IPS-11a (cell line): ENCODE measurements around the gene NSF.
"Not testable (repeated sequence)": the region's sequence is repeated elsewhere in the genome, so short reads cannot be mapped to it uniquely, and the experiment has no call there.

Experiments used
- H3K4me3 ChIP-seq: one replicate; pipeline ENCODE4 v1.5.1; 2013; ENCODE audit warnings: low read depth, low read length, control low read depth

The NSF gene

GRCh38 chr17:46773676-46774075 is 183.2 kb downstream of the NSF start:
- H3K4me3 ChIP-seq = no peak overlapping the region

GRCh38 chr17:46774108-46774737 is 183.8 kb downstream of the NSF start:
- no peak overlapping the region for H3K4me3 ChIP-seq

- no peak overlapping the region for H3K4me3 ChIP-seq
Observed at GRCh38 chr17:46776298-46777005, 186.0 kb downstream of the NSF start.

GRCh38 chr17:46777943-46778915 is 187.8 kb downstream of the NSF start:
- H3K4me3 ChIP-seq = no peak overlapping the region

- no peak overlapping the region for H3K4me3 ChIP-seq
Observed at GRCh38 chr17:46780003-46780373, 189.5 kb downstream of the NSF start.

- H3K4me3 ChIP-seq = no peak overlapping the region
Observed at GRCh38 chr17:46782250-46782953, 191.9 kb downstream of the NSF start.

GRCh38 chr17:46783031-46783593 is 192.6 kb downstream of the NSF start:
- no peak overlapping the region for H3K4me3 ChIP-seq

- H3K4me3 ChIP-seq = no peak overlapping the region
Observed at GRCh38 chr17:46785696-46786095, 195.2 kb downstream of the NSF start.

- H3K4me3 ChIP-seq = no peak overlapping the region
Observed at GRCh38 chr17:46787478-46787877, 197.0 kb downstream of the NSF start.

- no peak overlapping the region for H3K4me3 ChIP-seq
Observed at GRCh38 chr17:46788300-46788699, 197.8 kb downstream of the NSF start.

- no peak overlapping the region for H3K4me3 ChIP-seq
Observed at GRCh38 chr17:46788796-46789195, 198.3 kb downstream of the NSF start.

- H3K4me3 ChIP-seq = no peak overlapping the region
Observed at GRCh38 chr17:46789610-46790009, 199.1 kb downstream of the NSF start.

GRCh38 chr17:46790216-46790615 is 199.7 kb downstream of the NSF start:
- H3K4me3 ChIP-seq = no peak overlapping the region

- no peak overlapping the region for H3K4me3 ChIP-seq
Observed at GRCh38 chr17:46791531-46791930, 201.1 kb downstream of the NSF start.

GRCh38 chr17:46792071-46792470 is 201.6 kb downstream of the NSF start:
- H3K4me3 ChIP-seq = no peak overlapping the region

GRCh38 chr17:46793023-46793422 is 202.6 kb downstream of the NSF start:
- not testable (repeated sequence) for H3K4me3 ChIP-seq

GRCh38 chr17:46793541-46793940 is 203.1 kb downstream of the NSF start:
- no peak overlapping the region for H3K4me3 ChIP-seq

- H3K4me3 ChIP-seq = no peak overlapping the region
Observed at GRCh38 chr17:46794318-46794717, 203.8 kb downstream of the NSF start.

- H3K4me3 ChIP-seq = no peak overlapping the region
Observed at GRCh38 chr17:46795379-46795952, 205.0 kb downstream of the NSF start.

GRCh38 chr17:46796084-46796483 is 205.6 kb downstream of the NSF start:
- no peak overlapping the region for H3K4me3 ChIP-seq
